Measurements from ENCODE around the gene TM9SF3.

The TM9SF3 gene

DNA sequence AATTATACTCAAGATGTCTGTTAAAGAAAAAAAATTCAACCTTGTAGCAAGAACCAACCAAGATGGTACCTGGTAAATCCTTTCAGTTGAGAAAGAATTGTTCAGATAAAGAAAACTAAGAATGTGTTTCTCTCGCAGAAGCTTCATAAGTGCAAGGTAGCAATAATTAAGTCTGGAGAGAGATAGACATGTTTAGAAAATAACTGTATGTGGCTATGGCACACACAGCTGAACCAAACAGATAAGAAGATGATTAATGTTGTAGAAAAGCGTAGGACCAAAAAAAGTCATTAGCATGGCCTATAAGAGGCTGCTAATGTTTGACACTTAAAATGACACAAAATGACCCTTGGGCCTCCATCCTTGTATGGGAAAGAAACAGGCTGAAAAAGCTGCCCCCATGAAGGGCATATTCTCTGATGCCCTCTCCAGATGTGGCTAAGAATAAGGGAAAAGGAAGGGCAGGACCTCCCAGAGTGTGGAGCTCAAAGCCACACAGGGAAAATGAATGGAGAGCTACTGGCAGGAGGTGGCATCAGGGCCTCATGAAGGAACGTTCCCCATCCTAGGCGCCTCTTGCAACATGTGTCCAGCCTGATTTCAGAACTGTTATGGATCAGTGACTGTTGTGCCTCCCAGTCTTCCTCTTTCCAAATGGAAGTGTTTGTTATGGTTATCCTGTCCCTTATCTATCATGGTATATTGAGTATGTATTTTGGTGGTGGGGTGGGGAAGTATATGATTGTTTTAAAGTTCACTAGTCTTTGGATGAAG, 103.8 kb downstream of the TM9SF3 start:
- no peak overlapping the region for H3K4me3 ChIP-seq
- TF ChIP-seq Cebpa-rat (IDR thresholded peaks at IDR 0.05): no peak
- H3K9me3 ChIP-seq: no peaks in the 10 kb centered on the region
- no peaks in the 10 kb centered on the region for H3K27me3 ChIP-seq
- H3K9ac ChIP-seq: no peak overlapping the region
- no peak overlapping the region for H3K4me2 ChIP-seq
- no peaks in the 10 kb centered on the region for H3K4me1 ChIP-seq
- no peaks in the 10 kb centered on the region for H4K20me1 ChIP-seq
- no peaks in the 10 kb centered on the region for H3K36me3 ChIP-seq
- H3K27ac ChIP-seq: no peak overlapping the region

DNA sequence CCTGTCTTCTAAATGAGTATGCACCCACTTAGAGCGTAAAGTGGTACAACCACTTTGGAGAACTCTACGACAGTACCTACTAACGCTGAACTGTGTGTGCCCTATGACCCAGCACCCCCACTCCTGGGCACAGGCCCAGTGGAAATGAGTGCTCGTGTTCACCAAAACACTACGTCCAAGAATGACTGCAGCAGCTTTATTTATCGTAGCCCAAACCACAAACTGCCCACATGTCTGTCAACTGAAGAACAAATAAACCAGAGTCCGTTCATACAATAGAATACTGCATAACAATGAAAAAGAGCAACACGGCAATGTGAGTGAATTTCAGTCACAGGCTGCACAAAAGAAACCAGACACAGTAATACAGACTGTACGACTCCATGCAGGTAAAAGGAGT, 108.5 kb downstream of the TM9SF3 start:
- Histone ChIP-seq H4K20me1 (no peaks in the 10 kb centered on the region), H3K9ac (no peak overlapping the region), H3K27ac (no peak overlapping the region), H3K36me3 (no peaks in the 10 kb centered on the region), H3K27me3 (no peaks in the 10 kb centered on the region), H3K4me1 (no peaks in the 10 kb centered on the region), H3K4me2 (no peak overlapping the region), H3K4me3 (no peak overlapping the region), H3K9me3 (no peaks in the 10 kb centered on the region)
- TF ChIP-seq Cebpa-rat (IDR thresholded peaks at IDR 0.05): no peak

DNA sequence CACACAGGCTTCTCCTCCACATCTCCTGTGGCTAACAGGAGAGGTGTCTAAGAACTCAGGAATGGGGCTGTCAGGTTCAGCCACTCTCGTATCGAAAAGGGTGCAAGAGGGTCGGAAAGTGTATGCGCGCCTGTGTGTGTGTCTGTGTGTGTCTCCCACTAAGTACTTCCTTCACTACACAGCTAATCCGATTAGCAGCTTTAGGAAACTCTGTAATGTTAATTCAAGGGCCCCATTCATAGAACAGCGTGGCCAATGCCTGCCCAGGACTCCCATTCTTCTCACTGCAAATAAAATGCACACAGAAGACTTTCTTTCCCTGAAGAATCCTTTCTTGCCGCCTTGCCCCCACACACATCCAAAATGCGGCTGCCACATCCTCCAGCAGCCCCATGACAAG, 112.9 kb downstream of the TM9SF3 start:
- Histone ChIP-seq H3K27ac (no peak overlapping the region), H3K27me3 (no peaks in the 10 kb centered on the region), H3K36me3 (no peaks in the 10 kb centered on the region), H3K9ac (no peak overlapping the region), H4K20me1 (no peaks in the 10 kb centered on the region), H3K4me3 (no peak overlapping the region), H3K4me1 (no peaks in the 10 kb centered on the region), H3K9me3 (no peaks in the 10 kb centered on the region), H3K4me2 (no peak overlapping the region)
- no peak for TF ChIP-seq Cebpa-rat (IDR thresholded peaks at IDR 0.05)

DNA sequence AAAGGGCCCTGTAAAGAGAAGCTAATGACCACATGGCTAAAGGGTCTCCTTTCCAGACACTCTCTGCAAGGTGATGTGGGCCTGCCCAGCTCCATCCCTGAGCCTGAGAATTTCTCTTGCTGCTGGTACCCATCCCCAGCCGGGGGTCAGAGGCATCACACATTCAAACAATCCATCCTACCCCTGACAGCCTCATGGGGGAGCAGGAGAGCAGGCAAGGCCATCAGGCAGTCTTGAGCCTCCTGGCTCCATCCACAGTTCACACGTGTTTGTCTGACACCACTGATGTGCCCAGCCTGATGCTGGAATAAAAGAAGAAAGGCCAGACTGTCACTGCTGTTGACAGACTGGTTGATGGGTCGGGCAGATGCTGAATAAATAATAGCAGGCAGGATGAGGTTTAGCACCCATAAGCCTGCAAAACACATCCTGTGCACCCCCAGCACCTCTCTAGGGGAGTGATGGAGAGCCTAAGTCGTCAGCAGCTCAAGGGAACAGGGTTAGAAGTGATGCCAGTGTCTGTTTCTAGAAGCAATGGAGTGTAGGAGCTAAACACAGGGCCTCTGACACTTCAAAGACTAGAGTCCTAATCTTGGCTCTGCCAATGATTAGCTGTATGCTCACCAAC, 116.6 kb downstream of the TM9SF3 start:
- no peaks in the 10 kb centered on the region for H4K20me1 ChIP-seq
- H3K4me3 ChIP-seq: no peak overlapping the region
- no peak for TF ChIP-seq Cebpa-rat (IDR thresholded peaks at IDR 0.05)

DNA sequence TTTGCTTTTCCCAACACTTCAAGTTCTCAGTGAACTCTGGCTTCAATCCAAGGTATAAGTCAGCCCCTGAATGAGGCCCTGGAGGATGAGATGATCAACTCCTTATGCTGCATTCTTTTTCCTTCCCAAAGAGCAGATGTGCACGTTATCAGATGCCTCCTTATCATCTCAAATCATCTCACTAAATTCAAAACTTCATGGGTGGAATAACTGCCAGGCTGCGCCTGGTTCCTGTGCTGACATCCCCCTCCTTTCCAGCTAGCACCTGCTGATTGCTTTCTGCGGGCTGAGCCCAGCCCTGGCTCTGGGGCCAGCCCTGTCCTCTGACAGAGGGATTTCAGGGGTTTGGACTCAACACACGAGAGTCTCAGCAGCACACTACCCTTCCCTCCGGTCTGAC, 118.0 kb downstream of the TM9SF3 start:
- Histone ChIP-seq H3K4me1 (peaks cover under 1% of the 10 kb centered on the region; the same call in 1 of the 2 replicates), H3K9ac (no peak overlapping the region), H3K27ac (no peak overlapping the region), H3K9me3 (no peaks in the 10 kb centered on the region), H3K4me3 (no peak overlapping the region), H3K27me3 (no peaks in the 10 kb centered on the region), H4K20me1 (no peaks in the 10 kb centered on the region), H3K36me3 (no peaks in the 10 kb centered on the region), H3K4me2 (no peak overlapping the region)
- TF ChIP-seq Cebpa-rat (IDR thresholded peaks at IDR 0.05): no peak

More for the DNA sequence above, 116.6 kb downstream of the TM9SF3 start:
- Histone ChIP-seq H3K27me3 (no peaks in the 10 kb centered on the region), H3K27ac (no peak overlapping the region), H3K36me3 (no peaks in the 10 kb centered on the region), H3K4me1 (no peaks in the 10 kb centered on the region), H3K9ac (no peak overlapping the region), H3K4me2 (no peak overlapping the region), H3K9me3 (no peaks in the 10 kb centered on the region)

Measured in BLaER1 (cell line).